GM12892 (cell line): ENCODE measurements around the gene ME3.

ENCODE experiments used
- POLR2A ChIP-seq: IDR thresholded peaks from 2 replicates; pipeline ENCODE4 v1.6.1; 2011; ENCODE audit warnings: low read depth, low read length, control low read depth
- POLR2AphosphoS5 ChIP-seq: IDR thresholded peaks from 2 replicates; pipeline ENCODE4 v1.6.1; 2011; ENCODE audit warnings: low read depth, low read length, control low read depth
- TAF1 ChIP-seq: IDR thresholded peaks from 2 replicates; pipeline ENCODE4 v1.6.1; 2011; ENCODE audit warnings: low read depth, mild to moderate bottlenecking, control low read depth, low read length, borderline replicate concordance

- no peak for TF ChIP-seq POLR2A
- TF ChIP-seq TAF1: no peak
- TF ChIP-seq POLR2AphosphoS5: no peak
Measured at GRCh38 chr11:86416494-86416893, 255.9 kb downstream of the ME3 start.
